ENCODE measurements around the gene C3orf22.

DNA sequence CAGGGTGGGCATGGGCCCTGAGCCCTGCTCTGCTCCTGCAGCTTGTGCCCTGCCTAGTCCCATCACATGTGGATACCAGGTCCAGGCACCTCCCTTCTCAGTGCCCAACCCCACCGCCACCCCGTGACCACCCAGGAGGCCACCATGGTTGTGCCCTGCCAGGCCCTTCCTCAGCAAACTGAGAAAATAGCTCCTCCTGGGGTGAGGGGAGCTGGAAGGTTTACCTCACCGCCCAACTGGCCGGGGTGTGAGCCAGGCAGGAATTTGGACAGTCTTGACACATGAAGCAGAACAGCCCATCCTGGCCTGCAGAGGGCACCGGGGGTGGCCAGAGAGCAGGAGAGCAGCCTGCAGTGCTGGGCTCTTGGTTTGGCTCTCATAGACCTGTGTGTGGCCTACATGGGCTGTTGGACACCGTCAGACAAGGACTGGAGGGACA lies 11.4 kb upstream of the C3orf22 start:
- TF ChIP-seq, protein P1, sequence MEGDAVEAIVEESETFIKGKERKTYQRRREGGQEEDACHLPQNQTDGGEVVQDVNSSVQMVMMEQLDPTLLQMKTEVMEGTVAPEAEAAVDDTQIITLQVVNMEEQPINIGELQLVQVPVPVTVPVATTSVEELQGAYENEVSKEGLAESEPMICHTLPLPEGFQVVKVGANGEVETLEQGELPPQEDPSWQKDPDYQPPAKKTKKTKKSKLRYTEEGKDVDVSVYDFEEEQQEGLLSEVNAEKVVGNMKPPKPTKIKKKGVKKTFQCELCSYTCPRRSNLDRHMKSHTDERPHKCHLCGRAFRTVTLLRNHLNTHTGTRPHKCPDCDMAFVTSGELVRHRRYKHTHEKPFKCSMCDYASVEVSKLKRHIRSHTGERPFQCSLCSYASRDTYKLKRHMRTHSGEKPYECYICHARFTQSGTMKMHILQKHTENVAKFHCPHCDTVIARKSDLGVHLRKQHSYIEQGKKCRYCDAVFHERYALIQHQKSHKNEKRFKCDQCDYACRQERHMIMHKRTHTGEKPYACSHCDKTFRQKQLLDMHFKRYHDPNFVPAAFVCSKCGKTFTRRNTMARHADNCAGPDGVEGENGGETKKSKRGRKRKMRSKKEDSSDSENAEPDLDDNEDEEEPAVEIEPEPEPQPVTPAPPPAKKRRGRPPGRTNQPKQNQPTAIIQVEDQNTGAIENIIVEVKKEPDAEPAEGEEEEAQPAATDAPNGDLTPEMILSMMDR (IDR thresholded peaks at IDR 0.05; ENCODE audit: insufficient read depth, low read length): no peak
- TF ChIP-seq GABPA (IDR thresholded peaks at IDR 0.05; ENCODE audit: low read depth) (no peak), SPI1 (IDR thresholded peaks at IDR 0.05; ENCODE audit: borderline replicate concordance, low read depth) (no peak), POLR2AphosphoS5 (IDR thresholded peaks at IDR 0.05; ENCODE audit: low read depth) (no peak)
